NCI-H2196 (cell line): Measurements from ENCODE around the gene TRIM44.
A peak's percentile ranks its signal among the peaks of the same experiment; 100 is the strongest.

Experiments
- DNase-seq: peaks from one replicate; lab custom pipeline; 2025; ENCODE audit not compliant: unreplicated experiment; lab: John Stamatoyannopoulos, UW

TRIM44 gene

DNA sequence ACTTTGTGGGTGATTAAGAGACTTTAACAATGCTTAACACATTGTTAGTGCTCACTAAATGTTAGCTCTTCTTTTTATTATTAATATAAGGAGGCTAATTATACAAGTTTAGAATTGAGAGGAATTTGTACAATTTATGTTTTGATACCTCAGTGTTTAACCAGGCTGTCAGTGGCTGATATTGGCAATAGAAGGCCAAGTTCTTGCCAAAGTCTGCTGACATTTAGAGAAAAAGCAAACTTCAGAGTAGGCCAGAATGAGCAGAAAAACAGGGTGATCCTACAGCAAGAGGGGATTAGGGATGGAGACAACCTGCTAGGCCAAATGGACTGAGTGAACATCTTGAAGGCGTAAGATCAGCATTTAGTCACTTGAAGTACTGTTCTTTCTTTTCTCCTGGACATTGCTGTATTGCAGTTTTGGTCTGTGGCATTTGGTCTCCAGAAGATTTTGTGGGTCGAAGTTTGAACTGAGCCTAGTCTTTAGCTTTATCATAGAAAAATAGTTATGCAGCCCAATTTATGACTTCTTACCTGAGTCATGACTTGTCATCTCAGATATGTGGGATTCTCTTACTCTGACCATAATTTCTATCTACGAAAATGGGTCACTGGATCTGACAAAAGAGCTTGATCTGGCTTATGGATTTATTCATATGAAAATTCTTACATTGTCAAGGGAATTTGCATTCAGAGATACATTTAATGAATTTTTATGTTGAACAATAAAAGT is 9.0 kb downstream of the TRIM44 start:
- no peak for DNase-seq

DNA sequence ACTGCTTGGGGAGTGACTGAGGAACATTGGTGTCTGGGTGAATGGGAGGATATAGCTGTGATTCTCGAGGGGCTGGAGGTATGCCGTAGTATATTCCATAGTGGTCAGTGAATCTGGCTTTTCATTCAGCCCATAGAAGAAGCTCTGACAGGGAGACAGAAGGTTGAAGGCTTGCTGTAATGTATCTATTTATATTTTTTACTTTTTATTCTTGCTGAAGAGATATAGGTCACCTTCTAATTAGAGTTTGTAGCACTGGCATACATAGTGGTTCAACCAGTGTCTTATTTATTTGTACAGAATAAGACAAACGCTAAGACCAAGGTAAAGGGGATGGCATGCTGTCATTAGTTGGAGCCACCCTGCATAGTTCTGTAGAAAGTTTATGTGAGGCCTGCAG is 10.0 kb downstream of the TRIM44 start:
- DNase-seq, result no peak

DNA sequence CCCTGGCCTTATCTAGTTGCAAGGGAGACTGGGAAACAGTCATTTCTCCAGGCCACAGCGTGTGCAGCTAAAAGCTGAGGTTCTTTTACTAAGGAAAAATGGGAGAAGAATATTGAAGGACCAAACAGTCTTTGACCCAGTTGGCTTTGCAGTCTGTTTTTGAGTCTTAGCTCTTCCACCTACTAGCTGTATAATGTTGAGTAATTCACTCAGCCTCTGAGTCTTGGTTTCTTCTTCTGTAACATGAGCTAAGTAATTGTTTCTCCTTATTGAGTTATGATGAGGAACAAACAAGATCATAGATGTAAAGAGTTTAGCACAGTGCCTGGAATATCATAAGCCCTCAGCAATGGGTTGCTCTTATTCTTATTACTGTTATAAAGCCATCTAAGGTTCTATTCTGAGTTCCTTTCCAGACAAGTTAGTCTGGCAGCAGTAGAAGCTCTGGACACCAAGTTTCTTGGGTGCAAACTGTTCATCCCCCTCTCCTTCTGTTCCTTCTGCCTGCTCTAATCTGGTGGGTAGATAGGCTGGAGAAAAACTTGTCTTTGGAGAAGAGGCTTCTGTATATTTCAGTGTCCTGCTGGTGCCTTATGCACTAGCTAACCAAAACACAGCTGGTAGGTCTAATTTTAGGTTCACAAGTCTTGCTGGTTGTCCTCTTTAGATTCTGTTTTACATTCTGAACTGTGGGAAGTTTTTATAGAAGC is 13.5 kb downstream of the TRIM44 start:
- no peak for DNase-seq

DNA sequence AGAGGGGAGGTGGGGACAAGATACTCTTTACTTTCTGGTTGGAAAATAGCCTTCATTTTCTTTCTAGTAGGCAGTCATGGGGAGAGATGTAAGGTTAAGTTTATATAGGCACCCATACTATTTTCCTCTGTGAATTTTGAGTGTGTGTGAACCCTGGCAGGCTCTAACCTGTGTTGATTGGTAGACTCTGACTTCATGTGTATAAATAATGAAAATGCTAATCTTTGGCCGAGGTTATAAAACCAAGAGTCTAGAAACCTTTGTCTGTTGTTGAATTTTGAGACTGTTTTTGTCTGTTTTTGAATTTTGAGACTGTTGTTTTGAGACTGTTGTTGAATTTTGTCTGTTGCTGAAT is 14.0 kb downstream of the TRIM44 start:
- no peak for DNase-seq

DNA sequence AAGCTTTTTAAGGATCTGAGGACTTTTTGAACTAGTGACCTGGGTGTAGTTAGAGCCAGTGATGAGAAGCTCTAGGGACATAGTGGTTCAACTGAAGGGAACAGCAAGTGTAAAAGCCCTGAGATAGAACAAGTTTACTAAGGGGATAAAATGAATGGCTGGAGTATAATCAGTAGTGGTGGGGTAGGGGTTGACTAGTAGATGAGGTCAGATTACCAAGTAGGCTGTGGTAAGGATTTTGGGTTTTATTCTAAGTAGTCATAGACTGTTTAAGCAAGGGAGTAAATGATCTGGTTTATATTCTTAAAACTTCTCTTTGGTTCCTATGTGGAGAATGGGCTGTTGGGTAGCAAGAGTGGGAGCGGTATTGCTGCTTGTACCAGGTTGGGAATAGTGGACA is 15.3 kb downstream of the TRIM44 start:
- no peak for DNase-seq

DNA sequence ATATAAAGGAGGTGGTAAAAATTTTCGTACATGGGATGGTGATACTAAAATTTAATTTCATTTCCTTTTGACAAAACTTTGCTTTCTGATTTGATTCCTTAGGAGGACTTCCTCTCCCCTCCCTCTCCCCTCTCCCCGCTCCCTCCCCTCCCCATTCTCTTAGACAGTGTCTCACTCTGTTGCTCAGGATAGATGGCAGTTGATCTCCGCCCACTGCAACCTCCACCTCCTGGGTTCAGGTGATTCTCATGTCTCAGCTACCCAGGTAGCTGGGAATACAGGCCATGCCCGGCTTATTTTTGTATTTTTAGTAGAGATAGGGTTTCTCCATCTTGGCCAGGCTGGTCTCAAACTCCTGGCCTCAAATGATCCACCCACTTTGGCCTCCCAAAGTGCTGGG is 15.9 kb downstream of the TRIM44 start:
- DNase-seq, result no peak

DNA sequence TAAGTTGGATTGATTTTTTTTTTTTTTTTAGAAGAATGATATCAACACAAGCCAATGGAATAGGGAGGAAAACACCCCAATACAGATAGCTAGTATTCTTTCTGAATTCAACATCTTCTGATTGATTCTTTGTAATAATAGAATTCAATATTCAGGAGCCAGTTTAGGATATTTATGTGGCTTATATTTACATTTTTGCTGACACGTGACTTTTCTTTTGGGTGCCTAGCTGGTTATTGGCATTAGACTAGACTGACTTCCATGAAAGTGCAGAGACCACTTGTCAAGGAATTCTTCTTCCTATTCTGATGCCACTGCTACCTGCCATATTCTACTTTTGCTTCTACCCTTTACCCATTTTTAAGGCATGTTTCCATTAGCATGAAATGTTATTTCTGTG is 16.4 kb downstream of the TRIM44 start:
- DNase-seq, result no peak

DNA sequence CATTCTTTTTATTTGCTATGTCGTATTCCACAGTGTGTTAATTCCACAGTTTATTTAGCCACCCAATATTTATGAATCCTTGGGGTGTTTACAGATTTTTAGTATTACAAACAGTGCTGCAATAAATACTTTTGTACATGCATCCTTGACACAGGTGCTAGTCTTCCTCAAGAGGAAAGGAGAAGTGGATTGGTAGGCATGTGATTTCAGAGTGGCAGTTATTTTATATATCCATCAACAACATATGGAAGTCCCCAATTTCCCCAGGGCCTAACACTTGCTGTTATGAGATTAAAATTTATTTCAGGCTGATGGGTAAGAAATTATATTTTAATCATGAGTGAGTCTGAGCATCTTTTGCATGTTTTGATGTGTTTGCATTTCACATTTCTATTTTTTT is 17.9 kb downstream of the TRIM44 start:
- DNase-seq, result no peak

DNA sequence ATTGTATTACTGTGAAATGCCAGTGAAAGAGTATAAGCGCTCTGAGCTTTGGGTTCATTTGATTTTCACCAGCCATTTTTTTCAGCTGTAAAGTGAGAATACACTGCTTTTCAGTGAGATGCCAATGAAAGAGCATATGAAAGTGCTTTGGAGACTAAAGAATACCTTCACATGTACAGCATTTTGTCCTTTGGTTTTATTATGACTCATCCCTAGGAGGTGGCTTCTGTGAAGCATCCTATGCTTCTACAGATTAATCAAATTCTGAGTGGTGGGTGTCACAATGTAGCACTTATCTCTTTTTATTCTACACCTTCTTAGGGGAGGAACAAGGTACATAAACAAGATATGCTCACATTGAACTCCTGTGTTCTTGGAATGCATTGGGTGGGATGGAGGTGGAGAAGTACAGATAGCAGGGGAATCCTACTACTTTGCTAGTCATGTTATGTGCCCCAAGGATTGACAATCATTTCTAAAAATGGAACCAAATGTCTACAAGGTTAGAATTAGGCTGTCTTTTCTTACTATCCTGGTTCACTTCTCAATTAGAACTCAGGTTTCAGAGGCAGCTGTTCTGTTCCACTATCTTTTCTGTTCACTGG is 18.7 kb downstream of the TRIM44 start:
- DNase-seq, result no peak

DNA sequence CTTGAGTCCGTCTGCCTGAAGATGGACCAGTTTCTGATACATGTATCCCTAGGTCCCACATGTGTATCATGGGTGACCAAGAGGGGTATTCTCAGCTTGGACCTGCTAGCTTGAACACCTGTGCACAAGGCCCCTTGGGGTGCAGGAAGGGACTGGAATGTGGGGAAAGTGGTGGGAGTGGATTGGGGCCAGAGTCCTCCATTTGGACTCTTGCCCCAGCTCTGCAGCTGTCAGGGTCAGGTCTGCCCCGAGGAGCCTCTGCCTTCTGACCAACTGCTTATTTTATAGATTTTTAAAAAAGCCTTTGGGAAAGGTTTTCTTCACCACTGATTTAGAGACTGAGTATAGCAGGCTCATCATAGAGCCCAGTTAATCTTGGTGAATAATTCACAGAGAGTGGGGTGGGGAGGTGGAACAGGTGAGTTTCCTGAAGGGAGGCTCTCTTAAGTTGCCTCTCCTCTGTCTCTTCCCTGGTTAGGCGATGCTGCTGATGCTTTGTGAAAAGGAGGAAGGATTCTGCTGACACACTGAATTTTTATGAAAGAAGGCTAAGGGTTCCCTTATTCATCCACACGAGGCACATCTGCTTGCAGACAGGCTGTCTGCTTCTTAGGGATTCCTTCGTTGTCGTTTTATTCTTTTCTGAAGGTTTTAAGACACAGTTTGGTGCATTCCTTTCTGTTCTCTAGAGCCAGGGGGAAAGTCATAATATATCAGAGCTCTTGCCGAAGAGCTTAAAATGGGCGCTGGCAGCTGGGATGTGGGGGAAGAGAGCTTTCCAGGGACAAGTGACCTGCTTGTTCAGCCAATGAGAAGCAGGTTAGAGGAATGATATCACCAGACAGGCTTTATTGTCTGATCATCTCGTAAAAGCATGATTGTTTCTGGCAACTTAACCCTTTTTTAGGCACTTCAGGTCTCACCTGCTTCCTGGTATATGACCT is 19.9 kb downstream of the TRIM44 start:
- peak; percentile 89 for DNase-seq

DNA sequence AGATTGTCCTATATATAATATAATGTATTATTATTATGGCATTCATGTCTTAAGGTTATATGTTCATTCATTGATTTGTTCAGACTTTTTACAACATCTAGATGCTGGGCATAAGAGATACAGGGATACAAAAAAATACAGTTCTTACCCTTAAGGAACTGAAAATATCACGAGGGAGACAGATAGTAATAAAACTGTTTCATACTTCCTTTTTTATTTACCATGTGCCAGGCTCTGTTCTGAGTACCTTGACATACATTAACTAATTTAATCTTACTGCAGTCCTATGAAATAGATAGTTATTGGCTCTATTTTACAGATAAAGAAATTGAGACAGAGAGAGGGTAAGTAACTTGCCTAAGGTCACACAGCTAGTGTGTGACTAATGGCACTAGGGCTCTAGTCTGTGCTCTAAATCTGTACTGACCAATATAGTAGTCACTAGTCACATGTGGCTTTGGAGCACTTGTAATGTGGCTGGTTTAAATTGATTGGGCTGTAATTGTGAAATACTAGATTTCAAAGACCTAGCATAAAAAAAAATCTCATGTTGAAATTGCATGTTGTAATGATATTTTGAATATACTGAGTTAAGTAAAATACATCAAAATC is 21.3 kb downstream of the TRIM44 start:
- no peak for DNase-seq

DNA sequence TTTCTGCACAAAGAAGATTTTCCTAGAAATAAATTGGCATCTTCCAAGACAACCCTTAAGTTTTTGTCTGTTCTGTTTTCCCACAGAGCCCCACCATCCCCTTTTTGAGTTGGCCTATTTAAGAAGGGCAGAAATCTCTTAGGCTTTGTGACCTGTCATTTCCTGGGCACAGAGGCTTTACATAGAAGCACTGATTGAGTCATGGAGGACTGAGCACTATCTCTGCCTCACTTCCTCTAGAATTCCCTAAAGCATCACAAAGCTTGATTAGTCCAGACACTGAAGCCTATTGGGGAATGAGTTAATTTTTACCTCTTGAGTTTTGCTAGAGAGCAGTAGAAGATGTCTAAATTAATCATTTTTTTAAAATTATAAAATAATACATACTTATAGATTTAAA is 25.4 kb downstream of the TRIM44 start:
- DNase-seq, result no peak

DNA sequence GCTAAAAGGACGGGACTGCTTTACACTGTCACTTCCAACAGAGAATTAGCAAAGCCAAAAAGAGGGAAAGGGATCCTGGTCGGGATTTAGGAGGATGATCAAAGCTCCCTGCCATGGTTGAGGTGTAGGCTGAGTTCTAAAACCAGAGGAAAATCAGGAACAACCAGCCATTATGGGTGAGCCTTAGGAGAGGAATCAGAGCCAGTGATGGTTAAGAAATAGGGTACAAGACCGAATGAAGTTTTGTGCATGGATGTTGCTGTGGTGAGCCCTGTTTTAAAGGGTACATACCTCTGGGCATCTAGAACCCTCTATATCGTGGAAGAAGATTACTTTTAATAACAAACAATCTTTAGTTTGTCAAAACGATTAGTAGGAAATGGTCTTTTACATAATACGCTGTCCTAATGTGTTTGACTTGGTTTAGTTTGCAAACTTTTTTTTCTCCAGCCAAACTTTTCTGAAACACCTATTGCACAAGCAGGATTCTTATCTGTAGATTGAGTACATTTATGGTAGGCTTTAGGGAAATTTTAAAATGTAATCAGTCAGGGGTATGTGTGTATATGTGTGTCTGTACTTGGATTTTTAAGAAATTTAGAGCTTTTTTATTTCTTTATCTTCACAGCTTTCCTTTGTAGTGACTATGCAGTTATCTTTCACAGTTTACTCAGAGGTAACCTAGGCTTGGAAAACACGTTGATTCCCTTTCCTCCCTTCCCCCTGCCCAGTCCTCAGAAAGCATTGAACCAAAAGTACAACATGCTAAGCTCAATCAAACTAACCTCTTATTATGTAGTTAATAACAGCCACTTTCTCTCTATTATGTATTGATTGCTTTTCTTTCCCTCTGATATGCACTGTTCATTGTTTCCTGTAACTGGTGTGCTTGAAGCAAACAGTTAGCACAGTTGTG is 26.8 kb downstream of the TRIM44 start:
- no peak for DNase-seq

DNA sequence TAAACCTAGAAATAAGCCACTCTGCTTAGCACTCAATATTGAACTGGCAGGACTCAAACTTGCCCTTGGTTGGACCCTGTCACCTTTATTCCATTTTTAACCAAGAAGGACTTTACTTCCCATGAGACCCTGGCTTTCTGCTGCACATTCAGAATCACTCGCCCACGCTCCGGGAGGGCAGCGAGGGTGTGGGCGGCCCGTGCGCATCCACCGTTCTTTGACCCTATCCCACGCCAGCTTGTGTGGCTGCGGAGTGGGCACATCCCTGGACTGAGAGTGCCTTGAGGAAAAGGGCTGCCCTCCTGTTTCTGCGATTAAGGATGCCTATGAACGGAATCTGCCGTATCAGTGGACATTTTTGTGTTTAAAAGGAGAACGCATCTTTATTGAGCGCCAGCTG is 39.6 kb downstream of the TRIM44 start:
- DNase-seq, result no peak

DNA sequence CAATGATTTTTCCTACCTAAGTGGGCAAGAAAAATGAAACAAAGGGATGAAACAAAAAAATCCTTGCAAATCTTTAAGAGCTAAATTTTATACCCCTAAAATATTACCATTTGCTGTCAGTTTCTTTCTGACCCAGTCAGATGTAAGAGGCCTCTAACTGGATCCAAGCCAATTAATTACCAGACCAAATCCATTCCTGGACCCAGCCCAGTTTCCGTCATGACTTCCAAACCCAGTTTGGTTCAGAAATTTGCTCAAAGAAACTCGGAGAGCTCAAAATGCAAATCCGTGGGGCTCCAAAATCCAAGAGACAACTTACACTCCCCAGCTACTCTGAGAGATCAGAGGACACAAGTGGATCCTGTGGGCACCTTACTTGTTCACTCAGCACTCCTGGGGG is 46.8 kb downstream of the TRIM44 start:
- DNase-seq, result no peak

DNA sequence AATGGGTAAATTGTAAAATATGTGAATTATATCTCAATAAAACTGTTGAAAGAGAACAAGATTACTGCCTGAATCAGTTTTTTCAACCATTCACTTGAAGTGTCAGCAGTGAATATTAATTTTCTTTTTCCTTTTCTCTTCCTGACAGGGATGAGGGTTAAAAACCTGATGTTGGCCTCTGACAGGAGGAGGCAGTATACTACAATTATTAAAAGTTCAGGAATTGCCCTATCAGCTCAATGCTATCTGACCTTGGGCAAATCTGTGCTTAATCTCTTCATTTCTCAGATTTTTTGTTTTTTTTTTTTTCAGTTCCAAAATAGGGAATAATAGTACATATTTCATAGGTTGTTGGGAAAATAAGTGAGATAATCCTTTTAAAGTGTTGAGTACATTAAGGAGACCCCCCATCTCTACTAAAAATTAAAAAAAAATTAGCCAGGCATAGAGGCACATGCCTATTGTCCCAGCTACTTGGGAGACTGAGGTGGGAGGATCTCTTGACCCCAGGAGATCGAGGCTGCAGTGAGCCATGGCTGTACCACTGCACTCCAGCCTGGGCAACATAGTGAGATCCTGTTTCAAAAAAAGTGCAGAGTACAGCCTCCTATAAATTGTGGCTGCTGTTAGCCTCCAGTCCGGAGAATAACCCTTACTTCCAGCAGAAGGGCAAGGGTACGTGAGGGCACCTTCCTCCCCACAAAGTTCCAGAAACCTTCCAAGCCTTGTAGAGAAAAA is 48.8 kb downstream of the TRIM44 start:
- DNase-seq, result no peak

DNA sequence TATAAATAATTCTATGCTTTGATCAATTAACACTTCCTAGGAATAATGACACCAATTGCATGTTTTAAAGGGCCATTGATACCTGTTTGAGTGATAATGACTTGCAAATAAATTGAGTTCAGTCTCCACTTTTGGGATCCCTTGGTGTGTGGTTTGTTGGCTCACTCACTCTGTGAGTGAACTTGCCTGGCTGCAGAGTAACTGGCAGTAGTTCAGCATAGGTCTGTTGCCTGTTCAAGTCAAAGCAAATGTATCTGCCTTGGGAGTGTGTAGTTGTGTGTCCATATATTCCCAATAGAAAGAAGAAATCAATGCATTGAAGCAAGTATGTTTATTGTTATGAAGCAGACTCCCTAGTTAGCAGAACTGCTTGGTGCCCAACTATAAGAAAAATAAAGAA is 49.3 kb downstream of the TRIM44 start:
- DNase-seq, result no peak

DNA sequence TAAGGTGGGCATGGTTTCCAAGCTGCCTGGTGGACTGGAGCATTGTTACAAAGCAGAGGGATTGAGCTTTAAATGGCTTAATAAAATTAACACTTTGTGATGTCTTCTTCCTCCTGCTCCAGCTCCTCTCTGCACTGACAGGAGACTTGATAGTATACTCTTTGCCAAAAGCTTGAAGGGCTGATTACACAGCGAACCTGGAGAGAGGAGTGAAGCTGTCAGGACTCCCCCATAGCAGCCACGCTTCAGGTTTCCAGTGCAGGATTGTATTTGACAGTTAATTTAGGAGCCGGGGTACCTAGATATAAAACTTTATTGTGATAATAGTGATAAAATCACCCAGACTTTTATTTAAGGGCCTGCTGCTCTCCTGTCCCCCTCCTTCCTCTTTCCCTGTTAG is 50.0 kb downstream of the TRIM44 start:
- no peak for DNase-seq

DNA sequence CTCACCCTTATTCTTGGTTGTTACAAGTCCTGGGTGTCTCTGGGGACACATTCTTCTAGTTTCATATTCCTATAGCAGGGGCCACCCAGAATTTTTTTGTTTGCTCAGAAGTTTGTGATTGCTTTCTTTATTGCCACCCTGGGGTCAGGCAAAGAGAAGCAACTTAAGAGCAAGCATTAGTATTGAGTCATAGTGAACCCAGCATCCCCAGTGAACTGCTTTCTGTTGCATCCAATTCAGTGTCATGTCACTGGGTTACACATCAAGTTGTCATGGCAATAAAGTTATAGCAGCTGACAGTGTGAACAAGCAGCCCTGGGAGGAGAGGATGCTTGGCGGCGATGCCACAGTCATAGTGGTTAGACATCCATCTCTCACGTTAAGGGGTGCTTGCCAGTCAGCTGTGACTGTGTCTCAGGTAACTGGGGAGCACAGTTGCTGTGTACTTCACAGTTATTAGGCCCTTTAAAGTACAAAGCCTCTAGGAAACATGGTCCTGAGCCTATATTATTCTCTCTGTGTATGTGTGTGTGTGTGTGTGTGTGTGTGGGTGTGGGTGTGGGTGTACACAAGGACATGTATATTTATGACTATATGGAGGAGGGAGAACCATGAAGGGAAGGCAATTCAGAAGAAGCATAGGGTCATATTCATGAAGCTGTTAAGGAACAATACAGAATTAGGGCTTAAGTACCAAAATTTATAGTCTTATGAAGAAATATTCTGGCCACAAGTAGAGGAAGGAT is 52.5 kb downstream of the TRIM44 start:
- no peak for DNase-seq
